Endothelial cell of umbilical vein (primary cell): ENCODE measurements around the gene SLC6A9.

Experiments
- CTCF ChIP-seq, 2 donors: IDR thresholded peaks; 1 replicate in 1 of 2; 2 replicates in 1 of 2; pipeline ENCODE4 v1.5.1; 2011; ENCODE audit warnings: low read length in 2 of 2, mild to moderate bottlenecking in 2 of 2, moderate library complexity in 2 of 2, control low read depth in 1 of 2, inconsistent platforms in 1 of 2, low read depth in 1 of 2; ENCODE audit not compliant: insufficient read depth in 1 of 2; ENCODE audit errors: extremely low read depth in 1 of 2
- EZH2 ChIP-seq: IDR thresholded peaks from 2 replicates; pipeline ENCODE4 v1.6.1; 2012; ENCODE audit warnings: borderline replicate concordance, low read depth, mild to moderate bottlenecking, moderate library complexity, low read length, inconsistent platforms; ENCODE audit not compliant: severe bottlenecking
- MAX ChIP-seq: IDR thresholded peaks from 2 replicates; pipeline ENCODE4 v1.6.1; 2011; ENCODE audit not compliant: insufficient read depth, insufficient read length
- MYC ChIP-seq: IDR thresholded peaks from one replicate; pipeline ENCODE4 v1.6.1; 2011; ENCODE audit warnings: mild to moderate bottlenecking, low read depth, low read length
- POLR2A ChIP-seq: IDR thresholded peaks from 2 replicates; pipeline ENCODE4 v1.6.1; 2012; ENCODE audit warnings: low read depth, mild to moderate bottlenecking, control low read depth, low read length
- POLR2AphosphoS5 ChIP-seq: IDR thresholded peaks from 2 replicates; pipeline ENCODE4 v1.6.1; 2012; ENCODE audit warnings: low read depth, mild to moderate bottlenecking, control low read depth, low read length, moderate library complexity; ENCODE audit not compliant: insufficient read depth

- TF ChIP-seq POLR2A (no peak), MAX (no peak), CTCF (IDR thresholded peaks at IDR 0.05; ENCODE audit: extremely low read depth in 1 of 2, insufficient read depth in 1 of 2, low read depth in 1 of 2, low read length in 2 of 2) (no peak), EZH2 (no peak), POLR2AphosphoS5 (no peak), MYC (no peak)
Measured at GRCh38 chr1:43990271-43991199, 40.7 kb downstream of the SLC6A9 start.
